Right lobe of liver (tissue), 4 donors: ENCODE data around the gene OR7G3.

Experiments
- POLR2A ChIP-seq: fragments of 450-650 bp; IDR thresholded peaks from one replicate; pipeline ENCODE4 v1.6.1; 2017; ENCODE audit warnings: antibody characterized with exemption, mild to moderate bottlenecking
- TF ChIP-seq, protein P1 (sequence below), 4 donors: fragments of 200-600 bp in 3 of 4; fragments of 450-650 bp in 1 of 4; IDR thresholded peaks; one replicate each; pipeline versions ENCODE4 v1.5.1 to v1.8.0; 2016 to 2022; ENCODE audit warnings: antibody characterized with exemption in 4 of 4, mild to moderate bottlenecking in 2 of 4
- donor health status: DM: no; HTN: no; CAD: no.
- donor health status: DM: no; HTN: no; CAD: no.
- donor health status: DM: no; HTN: yes; CAD: no.

DNA sequence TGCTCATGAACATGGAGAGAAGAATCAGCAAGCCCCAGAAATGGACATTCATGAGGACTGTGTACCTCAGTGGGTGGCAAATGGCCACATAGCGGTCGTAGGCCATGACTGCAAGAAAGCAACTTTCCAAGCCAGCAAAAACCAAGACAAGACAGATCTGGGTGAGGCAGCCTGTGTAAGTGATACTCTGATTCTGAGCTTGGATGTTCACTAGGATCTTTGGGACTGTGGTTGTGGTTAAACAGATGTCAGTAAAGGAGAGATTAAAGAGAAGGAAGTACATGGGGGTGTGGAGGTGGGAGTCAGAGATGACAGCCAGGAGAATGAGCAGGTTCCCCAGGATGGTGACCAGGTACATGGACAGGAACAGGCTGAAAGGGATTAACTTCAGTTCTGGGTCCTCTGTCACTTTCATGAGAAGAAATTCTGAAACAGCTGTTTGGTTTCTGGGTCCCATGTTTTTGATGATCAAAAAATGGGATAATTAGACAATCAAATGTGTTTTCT lies 11.4 kb downstream of the OR7G3 start, which contains the start of gene OR7G1:
- TF ChIP-seq, protein P1, sequence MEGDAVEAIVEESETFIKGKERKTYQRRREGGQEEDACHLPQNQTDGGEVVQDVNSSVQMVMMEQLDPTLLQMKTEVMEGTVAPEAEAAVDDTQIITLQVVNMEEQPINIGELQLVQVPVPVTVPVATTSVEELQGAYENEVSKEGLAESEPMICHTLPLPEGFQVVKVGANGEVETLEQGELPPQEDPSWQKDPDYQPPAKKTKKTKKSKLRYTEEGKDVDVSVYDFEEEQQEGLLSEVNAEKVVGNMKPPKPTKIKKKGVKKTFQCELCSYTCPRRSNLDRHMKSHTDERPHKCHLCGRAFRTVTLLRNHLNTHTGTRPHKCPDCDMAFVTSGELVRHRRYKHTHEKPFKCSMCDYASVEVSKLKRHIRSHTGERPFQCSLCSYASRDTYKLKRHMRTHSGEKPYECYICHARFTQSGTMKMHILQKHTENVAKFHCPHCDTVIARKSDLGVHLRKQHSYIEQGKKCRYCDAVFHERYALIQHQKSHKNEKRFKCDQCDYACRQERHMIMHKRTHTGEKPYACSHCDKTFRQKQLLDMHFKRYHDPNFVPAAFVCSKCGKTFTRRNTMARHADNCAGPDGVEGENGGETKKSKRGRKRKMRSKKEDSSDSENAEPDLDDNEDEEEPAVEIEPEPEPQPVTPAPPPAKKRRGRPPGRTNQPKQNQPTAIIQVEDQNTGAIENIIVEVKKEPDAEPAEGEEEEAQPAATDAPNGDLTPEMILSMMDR (IDR thresholded peaks at IDR 0.05), result no peak
- no peak for TF ChIP-seq POLR2A
